HepG2 (cell line): ENCODE results near the gene SNPH. TPM values are rescaled to one million over a fixed set of nuclear protein-coding genes. Genes with fewer than 3 reads are reported as not detected.

Experiments
- FOXP1 ChIP-seq, 2 experiments: fragments of 450-650 bp in 1 of 2; IDR thresholded peaks; 2 replicates each; pipeline ENCODE4 v1.6.1; 2017 to 2018; ENCODE audit warnings: antibody characterized with exemption in 1 of 2
- HNF4A ChIP-seq: sonication (generic); formaldehyde crosslinking; IDR thresholded peaks from 2 replicates; pipeline ENCODE4 v1.4.0; 2020; ENCODE audit warnings: missing genetic modification reagents
- MYC ChIP-seq: sonication (generic); formaldehyde crosslinking; IDR thresholded peaks from 2 replicates; pipeline ENCODE4 v1.9.0; 2021; ENCODE audit warnings: missing genetic modification reagents, borderline replicate concordance
- NPAS2 ChIP-seq: sonication (generic); formaldehyde crosslinking; IDR thresholded peaks from 2 replicates; pipeline ENCODE4 v1.8.0; 2022; ENCODE audit warnings: mild to moderate bottlenecking, missing genetic modification reagents, borderline replicate concordance
- RARG ChIP-seq: sonication (generic); formaldehyde crosslinking; IDR thresholded peaks from 2 replicates; pipeline ENCODE4 v1.4.0; 2020; ENCODE audit warnings: low read depth, mild to moderate bottlenecking, missing genetic modification reagents
- ZFYVE20 ChIP-seq: sonication (generic); formaldehyde crosslinking; IDR thresholded peaks from 2 replicates; pipeline ENCODE4 v1.8.0; 2023; ENCODE audit warnings: low read depth, mild to moderate bottlenecking, moderate library complexity, missing genetic modification reagents, borderline replicate concordance
- ZNF441 ChIP-seq: sonication (generic); formaldehyde crosslinking; IDR thresholded peaks from 2 replicates; pipeline ENCODE4 v1.7.0; 2021; ENCODE audit warnings: missing genetic modification reagents, borderline replicate concordance
- ZNF512B ChIP-seq: sonication (generic); formaldehyde crosslinking; IDR thresholded peaks from 2 replicates; pipeline ENCODE4 v1.5.1; 2020; ENCODE audit warnings: missing genetic modification reagents, mild to moderate bottlenecking, borderline replicate concordance
- ZNF598 ChIP-seq: sonication (generic); formaldehyde crosslinking; IDR thresholded peaks from 2 replicates; pipeline ENCODE4 v1.5.1; 2020; ENCODE audit warnings: mild to moderate bottlenecking, missing genetic modification reagents, borderline replicate concordance
- polyA plus RNA-seq, 8 experiments: library from polyadenylated mRNA; depleted of rRNA in 3 of 8; stranded (reverse) in 7 of 8; unstranded in 1 of 8; fragments of >200 nt; fragmentation: Illumina TruSeq in 4 of 8; extraction: Trizol in 4 of 8; gene quantifications; 2 replicates each; pipeline versions ENCODE4 v1.2.1 to v1.2.3, GENCODE V29; 2011 to 2016; ENCODE audit warnings: low read depth in 4 of 8, missing spikeins in 1 of 8, mixed read lengths in 1 of 8; ENCODE audit not compliant: insufficient read depth in 1 of 8
- total RNA-seq, 5 experiments: library from RNA; depleted of rRNA; stranded (reverse); fragments of >200 nt; fragmentation: Illumina TruSeq; extraction: Trizol; gene quantifications; 2 replicates each; pipeline ENCODE4 v1.2.3, GENCODE V29; 2016; ENCODE audit warnings: low read depth in 1 of 5

The SNPH gene
- total and polyA plus RNA-seq, 2 of the 13 experiments (the other 11 are each of a cell fraction or from before 2014, with no cell fraction given), result 0.09 TPM; not detected in 1

GRCh38 chr20:1330075-1330830 is 64.2 kb downstream of the SNPH start (continued):
- TF ChIP-seq HNF4A (CRISPR knock-in tag), result 0 out of 2 replicates have a peak, but pooled peaks have one; percentile 13
- TF ChIP-seq NPAS2 (CRISPR knock-in tag), result no peak
- TF ChIP-seq MYC (CRISPR knock-in tag), result 0 out of 2 replicates have a peak, but pooled peaks have one; percentile 25
- no peak for TF ChIP-seq ZFYVE20 (CRISPR knock-in tag)
- no peak for TF ChIP-seq ZNF441 (CRISPR knock-in tag)
- TF ChIP-seq FOXP1 (IDR thresholded peaks at IDR 0.05), result no peak
- no peak for TF ChIP-seq FOXP1 (CRISPR knock-in tag; IDR thresholded peaks at IDR 0.05)
- no peak for TF ChIP-seq ZNF598 (CRISPR knock-in tag)
- no peak for TF ChIP-seq RARG (CRISPR knock-in tag)
- TF ChIP-seq ZNF512B (CRISPR knock-in tag), result no peak
